Germinal center (tissue), 1 donor: ENCODE data around the gene GOLGA1.

ENCODE experiments used
- DNase-seq: peaks from one replicate; pipeline ENCODE4 v3.0.0; 2012; ENCODE audit warnings: mixed read lengths, low spot score

The GOLGA1 gene

GRCh38 chr9:124834591-124834990 lies 106.3 kb downstream of the GOLGA1 start:
- DNase-seq, result no peak

GRCh38 chr9:124831642-124832364 lies 109.1 kb downstream of the GOLGA1 start:
- no peak for DNase-seq

- no peak for DNase-seq
Observed at GRCh38 chr9:124830593-124830992, 110.3 kb downstream of the GOLGA1 start.

- no peak for DNase-seq
Observed at GRCh38 chr9:124829334-124829669, 111.6 kb downstream of the GOLGA1 start.

- no peak for DNase-seq
Observed at GRCh38 chr9:124828489-124829333, 112.2 kb downstream of the GOLGA1 start.
